Subcutaneous abdominal adipose tissue (tissue), 5 donors: ENCODE data around the gene SPIN2B.
"Not testable (repeated sequence)": the region's sequence is repeated elsewhere in the genome, so short reads cannot be mapped to it uniquely, and the experiment has no call there.

ENCODE experiments used
- H3K27ac ChIP-seq: one replicate; pipeline ENCODE4 v1.7.0; 2013; ENCODE audit warnings: low read depth, mild to moderate bottlenecking, inconsistent platforms, low read length, moderate library complexity
- H3K27me3 ChIP-seq, 5 donors: one replicate each; pipeline ENCODE4 v1.7.0; 2013; ENCODE audit warnings: low read length in 5 of 5, inconsistent platforms in 1 of 5; ENCODE audit not compliant: control insufficient read depth in 5 of 5, insufficient read depth in 4 of 5
- H3K36me3 ChIP-seq, 5 donors: one replicate each; pipeline ENCODE4 v1.7.0; 2013; ENCODE audit warnings: low read length in 5 of 5; ENCODE audit not compliant: control insufficient read depth in 5 of 5, insufficient read depth in 5 of 5
- H3K4me1 ChIP-seq, 5 donors: one replicate each; pipeline ENCODE4 v1.7.0; 2013; ENCODE audit warnings: low read length in 5 of 5, mild to moderate bottlenecking in 3 of 5, moderate library complexity in 1 of 5; ENCODE audit not compliant: control insufficient read depth in 5 of 5, insufficient read depth in 5 of 5
- H3K4me3 ChIP-seq, 5 donors: one replicate each; pipeline ENCODE4 v1.7.0; 2013; ENCODE audit warnings: low read length in 5 of 5, low read depth in 1 of 5
- H3K9ac ChIP-seq, 5 donors: one replicate each; pipeline ENCODE4 v1.7.0; 2013; ENCODE audit warnings: low read length in 5 of 5, mild to moderate bottlenecking in 4 of 5, moderate library complexity in 3 of 5
- H3K9me3 ChIP-seq, 5 donors: one replicate each; pipeline ENCODE4 v1.7.0; 2013; ENCODE audit warnings: low read length in 5 of 5; ENCODE audit not compliant: control insufficient read depth in 5 of 5
- donor health status: healthy.
- donor health status: healthy.
- donor health status: healthy.
- donor health status: healthy.
- donor health status: healthy.

Gene SPIN2B

GRCh38 chrX:57133706-57134105 lies 12.4 kb upstream of the SPIN2B start:
- H3K36me3 ChIP-seq = no peaks in the 10 kb centered on the region
- H3K9me3 ChIP-seq = no peaks in the 10 kb centered on the region
- H3K9ac ChIP-seq = no peak overlapping the region
- peaks cover 0 to 2% (median 0%) of the 10 kb centered on the region in 5 donors for H3K27me3 ChIP-seq
- no peak overlapping the region for H3K27ac ChIP-seq
- no peak overlapping the region for H3K4me3 ChIP-seq
- peaks cover 0 to 5% (median 0%) of the 10 kb centered on the region in 5 donors for H3K4me1 ChIP-seq

GRCh38 chrX:57133284-57133683 lies 11.9 kb upstream of the SPIN2B start:
- not testable (repeated sequence) for H3K27me3 ChIP-seq, H3K4me1 ChIP-seq, H3K4me3 ChIP-seq, H3K27ac ChIP-seq, H3K36me3 ChIP-seq, H3K9me3 ChIP-seq, H3K9ac ChIP-seq

GRCh38 chrX:57132046-57132445 lies 10.7 kb upstream of the SPIN2B start:
- no peak overlapping the region for H3K4me3 ChIP-seq

GRCh38 chrX:57121816-57122215 lies 468 bp upstream of the SPIN2B start:
- no peak overlapping the region for H3K27ac ChIP-seq

More at GRCh38 chrX:57132046-57132445, 10.7 kb upstream of the SPIN2B start:
- peaks cover 0 to 4% (median 0%) of the 10 kb centered on the region in 5 donors for H3K27me3 ChIP-seq
- no peak overlapping the region for H3K27ac ChIP-seq
- H3K36me3 ChIP-seq = no peaks in the 10 kb centered on the region
- H3K9me3 ChIP-seq = no peaks in the 10 kb centered on the region
- H3K4me1 ChIP-seq = peaks cover 0 to 3% (median 0%) of the 10 kb centered on the region in 5 donors
- no peak overlapping the region for H3K9ac ChIP-seq

GRCh38 chrX:57120619-57121161 lies 658 bp downstream of the SPIN2B start:
- Histone ChIP-seq H3K9ac (peak overlapping the region in 4 of 5 donors; percentile 6 to 76 (median 47)), H3K4me3 (peak overlapping the region; percentile 55 to 85 (median 77))
- H3K9me3 ChIP-seq, H3K27me3 ChIP-seq, H3K27ac ChIP-seq, H3K4me1 ChIP-seq, H3K36me3 ChIP-seq: not testable (repeated sequence)

More at GRCh38 chrX:57121816-57122215, 468 bp upstream of the SPIN2B start:
- H3K27me3 ChIP-seq = no peaks in the 10 kb centered on the region
- peak overlapping the region; percentile 46 to 79 (median 67) for H3K4me3 ChIP-seq
- H3K36me3 ChIP-seq = peaks cover 0 to 2% (median 0%) of the 10 kb centered on the region in 5 donors
- peak overlapping the region in 2 of 5 donors; percentile 21 to 73 for H3K9ac ChIP-seq
- H3K4me1 ChIP-seq = peaks cover 0 to 6% (median 0%) of the 10 kb centered on the region in 5 donors
- H3K9me3 ChIP-seq = peaks cover 0 to 6% (median 0%) of the 10 kb centered on the region in 5 donors

- no peak overlapping the region for H3K4me3 ChIP-seq
- no peak overlapping the region for H3K9ac ChIP-seq
- H3K9me3 ChIP-seq = peaks cover 0 to 6% (median 0%) of the 10 kb centered on the region in 5 donors
- H3K27me3 ChIP-seq = no peaks in the 10 kb centered on the region
- H3K36me3 ChIP-seq = peaks cover 0 to 2% (median 0%) of the 10 kb centered on the region in 5 donors
- peaks cover 0 to 6% (median 0%) of the 10 kb centered on the region in 5 donors for H3K4me1 ChIP-seq
- H3K27ac ChIP-seq = no peak overlapping the region
Measured at GRCh38 chrX:57119416-57119815, 1.9 kb downstream of the SPIN2B start.

GRCh38 chrX:57117566-57117965 lies 3.8 kb downstream of the SPIN2B start:
- H3K4me3 ChIP-seq, H3K4me1 ChIP-seq, H3K9ac ChIP-seq, H3K27me3 ChIP-seq, H3K9me3 ChIP-seq, H3K36me3 ChIP-seq, H3K27ac ChIP-seq: not testable (repeated sequence)

- peaks cover 0 to 6% (median 0%) of the 10 kb centered on the region in 5 donors for H3K4me1 ChIP-seq
- H3K27me3 ChIP-seq = no peaks in the 10 kb centered on the region
- peaks cover 0 to 9% (median 3%) of the 10 kb centered on the region in 5 donors for H3K36me3 ChIP-seq
- H3K4me3 ChIP-seq = no peak overlapping the region
- H3K27ac ChIP-seq = no peak overlapping the region
- H3K9ac ChIP-seq = no peak overlapping the region
- H3K9me3 ChIP-seq = peaks cover 0 to 8% (median 4%) of the 10 kb centered on the region in 5 donors
Measured at GRCh38 chrX:57104921-57105398, 16.4 kb downstream of the SPIN2B start.

- Histone ChIP-seq H3K9me3 (peaks cover 0 to 12% (median 4%) of the 10 kb centered on the region in 5 donors), H3K36me3 (peaks cover 0 to 9% (median 3%) of the 10 kb centered on the region in 5 donors), H3K4me1 (peaks cover 0 to 6% (median 0%) of the 10 kb centered on the region in 5 donors), H3K9ac (no peak overlapping the region), H3K27me3 (no peaks in the 10 kb centered on the region), H3K4me3 (no peak overlapping the region), H3K27ac (no peak overlapping the region)
Measured at GRCh38 chrX:57104406-57104805, 16.9 kb downstream of the SPIN2B start.

- Histone ChIP-seq H3K9me3 (peaks cover 0 to 16% (median 4%) of the 10 kb centered on the region in 5 donors), H3K9ac (no peak overlapping the region)
Measured at GRCh38 chrX:57103489-57103888, 17.9 kb downstream of the SPIN2B start.

More at GRCh38 chrX:57103489-57103888, 17.9 kb downstream of the SPIN2B start:
- H3K4me3 ChIP-seq = no peak overlapping the region
- peaks cover 0 to 6% (median 0%) of the 10 kb centered on the region in 5 donors for H3K4me1 ChIP-seq
- peaks cover 0 to 8% (median 3%) of the 10 kb centered on the region in 5 donors for H3K36me3 ChIP-seq
- H3K27ac ChIP-seq = no peak overlapping the region
- no peaks in the 10 kb centered on the region for H3K27me3 ChIP-seq
